HepG2 (cell line): ENCODE measurements around the gene LIMK2. TPM values are rescaled to one million over a fixed set of nuclear protein-coding genes. Genes with fewer than 3 reads are reported as not detected.

Source experiments
- ATAC-seq: fragments of 200-7000 bp; cut with Tn5 transposase; 3 replicates; pipeline ENCODE4 v1.9.1; 2020; ENCODE audit warnings: mild to moderate bottlenecking, moderate library complexity
- BruUV-seq: library from RNA; stranded (reverse); fragments of 400-500 nt; replicated peaks from 2 replicates; lab custom pipeline; 2021; lab: Mats Ljungman, UMichigan
- CTCF ChIA-PET: fragments of 300-600 bp; formaldehyde crosslinking; extraction: SDS; loops from one replicate; lab custom pipeline; 2021; ENCODE audit warnings: low total read pairs, inconsistent platforms, low intra/inter-chr PET ratio; lab: Yijun Ruan, JAX
- POLR2A ChIA-PET: fragments of 350-600 bp; sonication (Branson Sonifier 250); formaldehyde crosslinking; loops from one replicate; lab custom pipeline; 2020; ENCODE audit warnings: antibody characterized with exemption, inconsistent platforms; lab: Yijun Ruan, JAX
- DNase-seq: peaks from one replicate; pipeline ENCODE4 v3.0.0-alpha.2; 2015; ENCODE audit warnings: low spot score
- FAIRE-seq: peaks from 3 replicates; lab custom pipeline; 2011; peaks lifted over from hg19 to GRCh38; lab: Jason Lieb, UNC
- H2AFZ ChIP-seq: one replicate; pipeline ENCODE4 v1.6.1; 2011; ENCODE audit warnings: low read length, inconsistent platforms
- H3K27ac ChIP-seq: fragments of 300-600 bp; 3 replicates; pipeline ENCODE4 v1.8.0; 2011; ENCODE audit warnings: mixed run types, mild to moderate bottlenecking, mixed read lengths, low read length, inconsistent platforms; ENCODE audit not compliant: insufficient read depth; ENCODE audit errors: extremely low read length
- H3K27me3 ChIP-seq, 2 experiments: fragments of 200-600 bp in 1 of 2; 2 replicates in 1 of 2; 3 replicates in 1 of 2; pipeline versions ENCODE4 v1.6.0 to v1.8.0; 2011; ENCODE audit warnings: low read length in 2 of 2, mild to moderate bottlenecking in 2 of 2, moderate library complexity in 2 of 2, inconsistent platforms in 1 of 2; ENCODE audit not compliant: insufficient read depth in 2 of 2, control insufficient read depth in 1 of 2
- H3K36me3 ChIP-seq, 2 experiments: fragments of 200-600 bp in 1 of 2; replicated peaks in 1 of 2; 2 replicates in 1 of 2; 3 replicates in 1 of 2; pipeline versions ENCODE4 v1.5.1 to v1.8.0; 2011; ENCODE audit warnings: low read length in 2 of 2, inconsistent platforms in 1 of 2; ENCODE audit not compliant: insufficient read depth in 2 of 2, control insufficient read depth in 1 of 2
- H3K4me1 ChIP-seq: 2 replicates; pipeline ENCODE4 v1.5.1; 2012; ENCODE audit warnings: low read length, inconsistent platforms; ENCODE audit not compliant: insufficient read depth
- H3K4me2 ChIP-seq: 2 replicates; pipeline ENCODE4 v1.6.0; 2011; ENCODE audit warnings: low read depth, low read length, inconsistent platforms
- H3K4me3 ChIP-seq, 3 experiments: fragments of 200-600 bp in 1 of 3; sonication (generic), shearing (Covaris generic) in 1 of 3; replicated peaks in 1 of 3; 2 replicates each; pipeline ENCODE4 v1.5.1; 2011 to 2016; ENCODE audit warnings: low read length in 3 of 3, inconsistent platforms in 2 of 3, low read depth in 2 of 3, mild to moderate bottlenecking in 2 of 3, control low read depth in 1 of 3, mixed read lengths in 1 of 3; ENCODE audit not compliant: insufficient read depth in 1 of 3
- H3K79me2 ChIP-seq: one replicate; pipeline ENCODE4 v1.6.1; 2011; ENCODE audit warnings: low read length, inconsistent platforms; ENCODE audit not compliant: insufficient read depth
- H3K9ac ChIP-seq: 2 replicates; pipeline ENCODE4 v1.6.0; 2011; ENCODE audit warnings: mild to moderate bottlenecking, low read depth, low read length, inconsistent platforms; ENCODE audit not compliant: insufficient read depth
- H3K9me3 ChIP-seq: 2 replicates; pipeline ENCODE4 v1.5.1; 2012; ENCODE audit warnings: mild to moderate bottlenecking, low read length
- H4K20me1 ChIP-seq: 2 replicates; pipeline ENCODE4 v1.6.0; 2011; ENCODE audit warnings: inconsistent platforms, mild to moderate bottlenecking, low read length, moderate library complexity; ENCODE audit not compliant: insufficient read depth
- ARID5B ChIP-seq: IDR thresholded peaks from 2 replicates; pipeline ENCODE4 v1.4.0; 2020; ENCODE audit warnings: mild to moderate bottlenecking, missing genetic modification reagents
- ASH2L ChIP-seq: fragments of 300-600, 200-600 bp; sonication (generic); IDR thresholded peaks from 2 replicates; pipeline ENCODE4 v1.7.0; 2017; ENCODE audit warnings: low read depth, mild to moderate bottlenecking, moderate library complexity, mixed read lengths, low read length; ENCODE audit not compliant: insufficient read length
- ELF3 ChIP-seq: IDR thresholded peaks from 2 replicates; pipeline ENCODE4 v1.6.1; 2016; ENCODE audit warnings: missing genetic modification reagents, missing compliant biosample characterization
- HNRNPUL1 ChIP-seq: fragments of 200-400 bp; formaldehyde crosslinking; IDR thresholded peaks from 2 replicates; pipeline ENCODE4 v1.6.1; 2017; ENCODE audit warnings: low read depth, mild to moderate bottlenecking, low read length, moderate library complexity
- HOMEZ ChIP-seq: IDR thresholded peaks from 2 replicates; pipeline ENCODE4 v1.6.1; 2016; ENCODE audit warnings: low read depth
- MXI1 ChIP-seq: IDR thresholded peaks from 3 replicates; pipeline ENCODE4 v1.6.1; 2012; ENCODE audit warnings: low read depth, low read length, inconsistent platforms, borderline replicate concordance
- NCOA5 ChIP-seq: sonication (generic); formaldehyde crosslinking; IDR thresholded peaks from 2 replicates; pipeline ENCODE4 v1.4.0; 2020; ENCODE audit warnings: missing genetic modification reagents
- NR2F6 ChIP-seq, 2 experiments: IDR thresholded peaks; 2 replicates each; pipeline ENCODE4 v1.6.1; 2016; ENCODE audit warnings: antibody characterized with exemption in 1 of 2, mild to moderate bottlenecking in 1 of 2
- RARA ChIP-seq: IDR thresholded peaks from 2 replicates; pipeline ENCODE4 v1.6.1; 2016; ENCODE audit warnings: missing genetic modification reagents, missing compliant biosample characterization
- TARDBP ChIP-seq: sonication (generic); formaldehyde crosslinking; IDR thresholded peaks from 2 replicates; pipeline ENCODE4 v1.8.0; 2022; ENCODE audit warnings: mild to moderate bottlenecking, missing genetic modification reagents
- TEAD3 ChIP-seq: optimal IDR thresholded peaks from 2 replicates; pipeline ENCODE3; 2016; ENCODE audit warnings: borderline replicate concordance
- ZFP37 ChIP-seq: sonication (generic); formaldehyde crosslinking; IDR thresholded peaks from 2 replicates; pipeline ENCODE4 v1.4.0; 2020; ENCODE audit warnings: missing genetic modification reagents, borderline replicate concordance
- ZNF790 ChIP-seq: sonication (generic); formaldehyde crosslinking; IDR thresholded peaks from 2 replicates; pipeline ENCODE4 v1.8.0; 2022; ENCODE audit warnings: missing genetic modification reagents, mild to moderate bottlenecking, borderline replicate concordance
- ZSCAN30 ChIP-seq: sonication (generic); formaldehyde crosslinking; IDR thresholded peaks from 2 replicates; pipeline ENCODE4 v1.5.0; 2020; ENCODE audit warnings: mild to moderate bottlenecking, missing genetic modification reagents
- WGBS: methylation state at CpG from one replicate; pipeline ENCODE4 v1.1.6; 2017; ENCODE audit warnings: low lambda C conversion rate; 5-methylcytosine and 5-hydroxymethylcytosine counted together
- in situ Hi-C: cut with HindIII; loops from 2 replicates; pipeline ENCODE4 v1.10.0; 2017; ENCODE audit warnings: low pct_unique_long_range_greater_than_20kb; ENCODE audit not compliant: extremely low pct_ligation_motif_present
- intact Hi-C: fragments of 100-400 bp; cut with micrococcal nuclease; formaldehyde crosslinking; loops from one replicate; pipeline ENCODE4 v1.10.0; 2022; ENCODE audit not compliant: unreplicated experiment
- polyA plus RNA-seq, 8 experiments: library from polyadenylated mRNA; depleted of rRNA in 3 of 8; stranded (reverse) in 7 of 8; unstranded in 1 of 8; fragments of >200 nt; fragmentation: Illumina TruSeq in 4 of 8; extraction: Trizol in 4 of 8; gene quantifications; 2 replicates each; pipeline versions ENCODE4 v1.2.1 to v1.2.3, GENCODE V29; 2011 to 2016; ENCODE audit warnings: low read depth in 4 of 8, missing spikeins in 1 of 8, mixed read lengths in 1 of 8; ENCODE audit not compliant: insufficient read depth in 1 of 8
- total RNA-seq, 5 experiments: library from RNA; depleted of rRNA; stranded (reverse); fragments of >200 nt; fragmentation: Illumina TruSeq; extraction: Trizol; gene quantifications; 2 replicates each; pipeline ENCODE4 v1.2.3, GENCODE V29; 2016; ENCODE audit warnings: low read depth in 1 of 5
- TF ChIP-seq, protein P1 (sequence below): sonication (generic); formaldehyde crosslinking; IDR thresholded peaks from 2 replicates; pipeline ENCODE4 v1.4.0; 2020; ENCODE audit warnings: missing genetic modification reagents, borderline replicate concordance

LIMK2 gene
- total and polyA plus RNA-seq, 2 of the 13 experiments (the other 11 are each of a cell fraction or from before 2014, with no cell fraction given), result 20.9 to 29.8 TPM

GRCh38 chr22:31295831-31296657, 83.9 kb downstream of the LIMK2 start (continued):
- TF ChIP-seq, protein P1, sequence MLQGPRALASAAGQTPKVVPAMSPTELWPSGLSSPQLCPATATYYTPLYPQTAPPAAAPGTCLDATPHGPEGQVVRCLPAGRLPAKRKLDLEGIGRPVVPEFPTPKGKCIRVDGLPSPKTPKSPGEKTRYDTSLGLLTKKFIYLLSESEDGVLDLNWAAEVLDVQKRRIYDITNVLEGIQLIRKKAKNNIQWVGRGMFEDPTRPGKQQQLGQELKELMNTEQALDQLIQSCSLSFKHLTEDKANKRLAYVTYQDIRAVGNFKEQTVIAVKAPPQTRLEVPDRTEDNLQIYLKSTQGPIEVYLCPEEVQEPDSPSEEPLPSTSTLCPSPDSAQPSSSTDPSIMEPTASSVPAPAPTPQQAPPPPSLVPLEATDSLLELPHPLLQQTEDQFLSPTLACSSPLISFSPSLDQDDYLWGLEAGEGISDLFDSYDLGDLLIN (CRISPR knock-in tag), result no peak
- TF ChIP-seq NR2F6 (IDR thresholded peaks at IDR 0.05) (no peak), NR2F6 (CRISPR knock-in tag; IDR thresholded peaks at IDR 0.05) (no peak)

- intact Hi-C loops, result no loop called here
- H4K20me1 ChIP-seq, result no peaks in the 10 kb centered on the region
- no peaks in the 10 kb centered on the region for H3K27me3 ChIP-seq
- CTCF ChIA-PET, result no interaction called here
- H3K9ac ChIP-seq, result no peak overlapping the region
- no peak overlapping the region for H3K27ac ChIP-seq
- in situ Hi-C loops, result no loop called here
- no peaks in the 10 kb centered on the region for H3K79me2 ChIP-seq
- peak; percentile 48 for FAIRE-seq
- no peaks in the 10 kb centered on the region for H3K36me3 ChIP-seq
- peak; percentile 93 for ATAC-seq
- POLR2A ChIA-PET, result interaction anchor here (0.7 to 2.4 kb wide), 2 partner anchors 10 to 46 kb away, joined by 3 to 10 read pairs; partner anchors contain the start of gene PATZ1
- 2% methylated on average over 3 of the region's 3 CpGs for WGBS
- no peak overlapping the region; a peak in 1 of 6 replicates for H3K4me3 ChIP-seq
- H3K9me3 ChIP-seq, result no peaks in the 10 kb centered on the region
- no peak overlapping the region for H2AFZ ChIP-seq
- H3K4me2 ChIP-seq, result peak overlapping the region; percentile 63
- peak; percentile 41 for DNase-seq
- no TSS peak for BruUV-seq
- peaks cover 25% of the 10 kb centered on the region for H3K4me1 ChIP-seq
- TF ChIP-seq NCOA5 (CRISPR knock-in tag) (no peak), RARA (CRISPR knock-in tag) (0 out of 2 replicates have a peak, but pooled peaks have one; percentile 9), ZSCAN30 (CRISPR knock-in tag) (no peak), TEAD3 (peak; percentile 73), ELF3 (0 out of 2 replicates have a peak, but pooled peaks have one; percentile 24), ZFP37 (no peak), ZNF790 (CRISPR knock-in tag) (no peak), HNRNPUL1 (no peak), ARID5B (CRISPR knock-in tag) (peak; percentile 27; the same call in 1 of the 2 replicates), HOMEZ (CRISPR knock-in tag) (0 out of 2 replicates have a peak, but pooled peaks have one; percentile 18), ASH2L (no peak), MXI1 (no peak), TARDBP (CRISPR knock-in tag) (no peak)
These were observed 88.8 kb downstream of the LIMK2 start for GRCh38 chr22:31300896-31301295.
